HL-60 (cell line): ENCODE measurements around the gene KCNJ15.

Experiments used
- CTCF ChIP-seq: IDR thresholded peaks from one replicate; pipeline ENCODE4 v1.5.1; 2011; ENCODE audit warnings: low read length, control low read depth, inconsistent platforms; ENCODE audit not compliant: insufficient read depth
- GABPA ChIP-seq: IDR thresholded peaks from 2 replicates; pipeline ENCODE4 v1.6.1; 2012; ENCODE audit warnings: low read depth
- POLR2AphosphoS5 ChIP-seq: IDR thresholded peaks from 2 replicates; pipeline ENCODE4 v1.6.1; 2012; ENCODE audit warnings: low read depth
- REST ChIP-seq: IDR thresholded peaks from 2 replicates; pipeline ENCODE4 v1.6.1; 2012; ENCODE audit warnings: low read depth; ENCODE audit not compliant: insufficient replicate concordance
- SPI1 ChIP-seq: IDR thresholded peaks from 2 replicates; pipeline ENCODE4 v1.6.1; 2012; ENCODE audit warnings: low read depth, mild to moderate bottlenecking, borderline replicate concordance

- no peak for TF ChIP-seq CTCF
- no peak for TF ChIP-seq GABPA
- no peak for TF ChIP-seq POLR2AphosphoS5
- no peak for TF ChIP-seq SPI1
- TF ChIP-seq REST: no peak
Measured at GRCh38 chr21:38265166-38265565, 8.4 kb downstream of the KCNJ15 start.
